Muscle of arm (tissue), 12 donors: ENCODE measurements around the gene LRRC7. TPM values are rescaled to one million over a fixed set of nuclear protein-coding genes. Genes with fewer than 3 reads are reported as not detected.

Source experiments
- DNase-seq: peaks from one replicate; pipeline ENCODE4 v3.0.0-alpha.2; 2013
- polyA plus RNA-seq, 12 donors: library from polyadenylated mRNA; unstranded; fragments of 120-200 nt; gene quantifications; one replicate each; pipeline ENCODE4 v1.2.1, GENCODE V29; 2013; ENCODE audit not compliant: insufficient read length in 12 of 12

The LRRC7 gene
- polyA plus RNA-seq, 12 donors, result 14.5 to 38.4 (median 28.2) TPM; not detected in 1

GRCh38 chr1:70084314-70084915 is 516.7 kb downstream of the LRRC7 start:
- DNase-seq, result no peak

GRCh38 chr1:70085521-70085920 is 517.8 kb downstream of the LRRC7 start:
- DNase-seq, result no peak

GRCh38 chr1:70086897-70087296 is 519.2 kb downstream of the LRRC7 start:
- no peak for DNase-seq

GRCh38 chr1:70090141-70090540 is 522.4 kb downstream of the LRRC7 start:
- no peak for DNase-seq

- DNase-seq, result no peak
Observed at GRCh38 chr1:70090875-70091274, 523.2 kb downstream of the LRRC7 start.

GRCh38 chr1:70091811-70092210 is 524.1 kb downstream of the LRRC7 start:
- DNase-seq, result peak; percentile 33

GRCh38 chr1:70092526-70092925 is 524.8 kb downstream of the LRRC7 start:
- peak; percentile 31 for DNase-seq

- no peak for DNase-seq
Observed at GRCh38 chr1:70093250-70093975, 525.7 kb downstream of the LRRC7 start.

- DNase-seq, result peak; percentile 64
Observed at GRCh38 chr1:70101231-70101630, 533.5 kb downstream of the LRRC7 start.

GRCh38 chr1:70101774-70102173 is 534.1 kb downstream of the LRRC7 start:
- DNase-seq, result no peak

- no peak for DNase-seq
Observed at GRCh38 chr1:70103770-70104169, 536.0 kb downstream of the LRRC7 start.

GRCh38 chr1:70109241-70109640 is 541.5 kb downstream of the LRRC7 start:
- DNase-seq, result no peak

GRCh38 chr1:70112838-70113237 is 545.1 kb downstream of the LRRC7 start:
- DNase-seq, result no peak

- DNase-seq, result no peak
Observed at GRCh38 chr1:70115315-70115714, 547.6 kb downstream of the LRRC7 start.

GRCh38 chr1:70117046-70117445 is 549.3 kb downstream of the LRRC7 start:
- DNase-seq, result no peak

GRCh38 chr1:70134148-70134547 is 566.4 kb downstream of the LRRC7 start:
- no peak for DNase-seq

GRCh38 chr1:70140343-70140742 is 572.6 kb downstream of the LRRC7 start:
- peak; percentile 92 for DNase-seq

- DNase-seq, result no peak
Observed at GRCh38 chr1:70140894-70141293, 573.2 kb downstream of the LRRC7 start.

- DNase-seq, result peak; percentile 66
Observed at GRCh38 chr1:70142075-70142474, 574.4 kb downstream of the LRRC7 start.

GRCh38 chr1:70143048-70143659 is 575.4 kb downstream of the LRRC7 start:
- DNase-seq, result peak; percentile 58

- no peak for DNase-seq
Observed at GRCh38 chr1:70146488-70146887, 578.8 kb downstream of the LRRC7 start.

GRCh38 chr1:70150444-70150843 is 582.7 kb downstream of the LRRC7 start:
- no peak for DNase-seq

- no peak for DNase-seq
Observed at GRCh38 chr1:70153739-70154138, 586.0 kb downstream of the LRRC7 start.
